H9 (cell line): Measurements from ENCODE around the gene HMGN4. TPM values are rescaled to one million over a fixed set of nuclear protein-coding genes. Genes with fewer than 3 reads are reported as not detected.

Experiments used
- DNase-seq: peaks from one replicate; pipeline ENCODE4 v3.0.0-alpha.2; 2017
- H2AFZ ChIP-seq: one replicate; pipeline ENCODE4 v1.6.1; 2013; ENCODE audit warnings: mild to moderate bottlenecking, low read length, control low read depth, moderate library complexity
- H2AK5ac ChIP-seq: 2 replicates; pipeline ENCODE4 v1.6.1; 2013; ENCODE audit warnings: low read length, control low read depth, mixed read lengths; ENCODE audit not compliant: insufficient read length
- H2BK120ac ChIP-seq: one replicate; pipeline ENCODE4 v1.6.1; 2013; ENCODE audit warnings: low read depth, mild to moderate bottlenecking, low read length, control low read depth, inconsistent platforms; ENCODE audit not compliant: poor library complexity, severe bottlenecking
- H2BK12ac ChIP-seq: 2 replicates; pipeline ENCODE4 v1.6.1; 2013; ENCODE audit warnings: low read length, control low read depth, mixed read lengths, low read depth; ENCODE audit not compliant: insufficient read length
- H2BK15ac ChIP-seq: 2 replicates; pipeline ENCODE4 v1.6.1; 2013; ENCODE audit warnings: low read depth, low read length, control low read depth
- H2BK20ac ChIP-seq: one replicate; pipeline ENCODE4 v1.6.1; 2013; ENCODE audit warnings: low read depth, mild to moderate bottlenecking, low read length, control low read depth, inconsistent platforms; ENCODE audit not compliant: poor library complexity, severe bottlenecking
- H2BK5ac ChIP-seq: 2 replicates; pipeline ENCODE4 v1.6.1; 2013; ENCODE audit warnings: low read length, control low read depth, mixed read lengths; ENCODE audit not compliant: insufficient read length
- H3K14ac ChIP-seq: 2 replicates; pipeline ENCODE4 v1.6.1; 2013; ENCODE audit warnings: low read length, control low read depth; ENCODE audit not compliant: insufficient read depth
- H3K18ac ChIP-seq: 2 replicates; pipeline ENCODE4 v1.6.1; 2013; ENCODE audit warnings: low read depth, mild to moderate bottlenecking, mixed read lengths, low read length, control low read depth; ENCODE audit not compliant: insufficient read length
- H3K23ac ChIP-seq: 2 replicates; pipeline ENCODE4 v1.6.1; 2013; ENCODE audit warnings: low read length, control low read depth, mixed read lengths, low read depth; ENCODE audit not compliant: insufficient read length
- H3K23me2 ChIP-seq: 2 replicates; pipeline ENCODE4 v1.6.1; 2013; ENCODE audit warnings: low read depth, mild to moderate bottlenecking, mixed read lengths, low read length, control low read depth; ENCODE audit not compliant: insufficient read length, poor library complexity, severe bottlenecking
- H3K27ac ChIP-seq: 2 replicates; pipeline ENCODE4 v1.5.1; 2013; ENCODE audit warnings: low read length, control low read depth, mixed read lengths, low read depth; ENCODE audit not compliant: insufficient read length
- H3K27me3 ChIP-seq: 2 replicates; pipeline ENCODE4 v1.6.1; 2013; ENCODE audit warnings: low read length, control low read depth, inconsistent platforms; ENCODE audit not compliant: insufficient read depth
- H3K4ac ChIP-seq: 2 replicates; pipeline ENCODE4 v1.6.1; 2013; ENCODE audit warnings: low read depth, mild to moderate bottlenecking, control low read depth, inconsistent platforms, low read length, moderate library complexity
- H3K4me1 ChIP-seq: 2 replicates; pipeline ENCODE4 v1.6.1; 2013; ENCODE audit warnings: low read length, control low read depth, inconsistent platforms; ENCODE audit not compliant: insufficient read depth
- H3K4me2 ChIP-seq: 2 replicates; pipeline ENCODE4 v1.6.1; 2013; ENCODE audit warnings: low read length, control low read depth, mixed read lengths; ENCODE audit not compliant: insufficient read length, insufficient read depth
- H3K56ac ChIP-seq: 2 replicates; pipeline ENCODE4 v1.6.1; 2013; ENCODE audit warnings: low read depth, mild to moderate bottlenecking, mixed read lengths, low read length, control low read depth; ENCODE audit not compliant: insufficient read length
- H3K79me1 ChIP-seq: 2 replicates; pipeline ENCODE4 v1.6.1; 2013; ENCODE audit warnings: low read depth, mild to moderate bottlenecking, moderate library complexity, low read length, control low read depth, inconsistent platforms; ENCODE audit not compliant: insufficient read depth, poor library complexity, severe bottlenecking
- H3K79me2 ChIP-seq: 2 replicates; pipeline ENCODE4 v1.6.1; 2013; ENCODE audit warnings: low read length, control low read depth, inconsistent platforms; ENCODE audit not compliant: insufficient read depth
- H3K9ac ChIP-seq: 2 replicates; pipeline ENCODE4 v1.6.1; 2013; ENCODE audit warnings: low read length, control low read depth, mixed read lengths; ENCODE audit not compliant: insufficient read length; ENCODE audit errors: extremely low read depth
- H3K9me3 ChIP-seq: one replicate; pipeline ENCODE4 v1.6.1; 2013; ENCODE audit warnings: low read depth, low read length, inconsistent platforms; ENCODE audit not compliant: control insufficient read depth
- H3T11ph ChIP-seq: one replicate; pipeline ENCODE4 v1.6.1; 2013; ENCODE audit warnings: mild to moderate bottlenecking, low read length, control low read depth, inconsistent platforms
- H4K20me1 ChIP-seq: one replicate; pipeline ENCODE4 v1.6.1; 2013; ENCODE audit not compliant: control insufficient read depth, insufficient read length, insufficient read depth
- H4K5ac ChIP-seq: 2 replicates; pipeline ENCODE4 v1.6.1; 2013; ENCODE audit warnings: low read depth, mild to moderate bottlenecking, mixed read lengths, low read length, control low read depth; ENCODE audit not compliant: insufficient read length
- H4K8ac ChIP-seq: replicated peaks from 2 replicates; pipeline ENCODE4 v1.6.1; 2013; ENCODE audit warnings: low read length, control low read depth, mixed read lengths, low read depth; ENCODE audit not compliant: insufficient read length
- H4K91ac ChIP-seq: 2 replicates; pipeline ENCODE4 v1.6.1; 2013; ENCODE audit warnings: low read depth, mild to moderate bottlenecking, moderate library complexity, mixed read lengths, low read length, control low read depth; ENCODE audit not compliant: insufficient read length
- H3K27ac Mint-ChIP-seq, 3 experiments: 2 replicates in 2 of 3; 3 replicates in 1 of 3; pipeline ENCODE4 v1.8.0; 2020 to 2021; ENCODE audit warnings: mixed read lengths in 3 of 3, mild to moderate bottlenecking in 1 of 3, moderate library complexity in 1 of 3
- H3K27me3 Mint-ChIP-seq: 2 replicates; pipeline ENCODE4 v1.8.0; 2021; ENCODE audit warnings: low read depth, mild to moderate bottlenecking, moderate library complexity, mixed read lengths
- H3K36me3 Mint-ChIP-seq, 3 experiments: 2 replicates in 2 of 3; 3 replicates in 1 of 3; pipeline ENCODE4 v1.8.0; 2020 to 2021; ENCODE audit warnings: low read depth in 3 of 3, mixed read lengths in 3 of 3; ENCODE audit not compliant: insufficient read depth in 1 of 3
- H3K4me1 Mint-ChIP-seq, 2 experiments: 2 replicates each; pipeline ENCODE4 v1.8.0; 2020; ENCODE audit warnings: mixed read lengths in 2 of 2
- H3K4me3 Mint-ChIP-seq, 2 experiments: 2 replicates in 1 of 2; 3 replicates in 1 of 2; pipeline ENCODE4 v1.8.0; 2020 to 2021; ENCODE audit warnings: mild to moderate bottlenecking in 2 of 2, mixed read lengths in 2 of 2, moderate library complexity in 1 of 2
- H3K9me3 Mint-ChIP-seq, 2 experiments: 2 replicates in 1 of 2; 3 replicates in 1 of 2; pipeline ENCODE4 v1.8.0; 2020; ENCODE audit warnings: mild to moderate bottlenecking in 2 of 2, mixed read lengths in 2 of 2, moderate library complexity in 1 of 2
- CTCF ChIP-seq: fragments of 200-600 bp; sonication (generic); conservative IDR thresholded peaks from 3 replicates; pipeline ENCODE4 v1.8.0; 2021; ENCODE audit warnings: antibody characterized with exemption, mild to moderate bottlenecking
- WGBS: extraction: QIAGEN DNeasy Blood & Tissue Kit; methylation state at CpG from one replicate; pipeline ENCODE4 v1.1.7; 2013; ENCODE audit warnings: missing lambda C conversion rate, low lambda C conversion rate, mixed read lengths; ENCODE audit not compliant: insufficient read length; ENCODE audit errors: extremely low coverage; 5-methylcytosine and 5-hydroxymethylcytosine counted together
- total RNA-seq: library from RNA; stranded (reverse); gene quantifications from 2 replicates; pipeline ENCODE4 v1.2.1, GENCODE V29; 2021

The HMGN4 gene
- total RNA-seq, 1 experiment from 2014 or later: 50.4 TPM

GRCh38 chr6:26502626-26503025 lies 35.5 kb upstream of the HMGN4 start:
- no peak overlapping the region for H3K9ac ChIP-seq
- H3K4me1 Mint-ChIP-seq: peaks cover 16 to 17% of the 10 kb centered on the region in 2 experiments
- no peaks in the 10 kb centered on the region for H3K36me3 Mint-ChIP-seq
- H4K8ac ChIP-seq: no peak overlapping the region
- no peak for TF ChIP-seq CTCF
- no peak overlapping the region for H2AFZ ChIP-seq
- no CpG with 5 or more reads among the region's 3 CpGs for WGBS
- H3K4me2 ChIP-seq: no peak overlapping the region
- no peak overlapping the region for H2BK12ac ChIP-seq
- H3K27ac Mint-ChIP-seq: no peak overlapping the region
- no peak overlapping the region for H3K4ac ChIP-seq
- no peaks in the 10 kb centered on the region for H3K4me1 ChIP-seq
- H3K56ac ChIP-seq: no peak overlapping the region
- H3K27me3 Mint-ChIP-seq: peaks cover 59% of the 10 kb centered on the region
- no peak overlapping the region for H2BK5ac ChIP-seq
- H3K79me2 ChIP-seq: no peaks in the 10 kb centered on the region
- no peak overlapping the region for H3K18ac ChIP-seq
- peaks cover 8% of the 10 kb centered on the region for H3K23me2 ChIP-seq
- no peak overlapping the region for H3T11ph ChIP-seq
- no peak overlapping the region for H3K4me3 Mint-ChIP-seq
- H2BK15ac ChIP-seq: no peak overlapping the region
- DNase-seq: no peak
- no peak overlapping the region for H3K14ac ChIP-seq
- no peaks in the 10 kb centered on the region for H3K9me3 ChIP-seq
- H3K27ac ChIP-seq: no peak overlapping the region
- H4K20me1 ChIP-seq: no peaks in the 10 kb centered on the region
- H3K27me3 ChIP-seq: peaks cover 20% of the 10 kb centered on the region
- no peak overlapping the region for H4K91ac ChIP-seq
- H3K79me1 ChIP-seq: no peaks in the 10 kb centered on the region
- H2BK20ac ChIP-seq: no peak overlapping the region
- H3K23ac ChIP-seq: no peak overlapping the region
- H2AK5ac ChIP-seq: no peak overlapping the region
- no peak overlapping the region for H4K5ac ChIP-seq
- H3K9me3 Mint-ChIP-seq: no peaks in the 10 kb centered on the region; a peak in 1 of 5 replicates
- no peak overlapping the region for H2BK120ac ChIP-seq
